ENCODE data around the gene ACAP3. TPM values are rescaled to one million over a fixed set of nuclear protein-coding genes. Genes with fewer than 3 reads are reported as not detected.

ACAP3 gene
- total RNA-seq, 1 donor from 2014 or later, result 106 TPM

- DNase-seq (ENCODE audit: low read depth), result no peak
Observed at GRCh38 chr1:1272341-1273208, 35.2 kb downstream of the ACAP3 start.

- DNase-seq (ENCODE audit: low read depth), result no peak
Observed at GRCh38 chr1:1270813-1271212, 36.9 kb downstream of the ACAP3 start.

GRCh38 chr1:1268284-1268682, 39.4 kb downstream of the ACAP3 start:
- DNase-seq (ENCODE audit: low read depth), result no peak

- DNase-seq (ENCODE audit: low read depth), result no peak
Observed at GRCh38 chr1:1267488-1268283, 40.0 kb downstream of the ACAP3 start.

GRCh38 chr1:1264868-1265272, 42.9 kb downstream of the ACAP3 start:
- DNase-seq (ENCODE audit: low read depth), result peak; percentile 83

- DNase-seq (ENCODE audit: low read depth), result peak; percentile 77
Observed at GRCh38 chr1:1264026-1264425, 43.7 kb downstream of the ACAP3 start.

GRCh38 chr1:1262758-1263157, 45.0 kb downstream of the ACAP3 start:
- no peak for DNase-seq (ENCODE audit: low read depth)

- DNase-seq (ENCODE audit: low read depth), result no peak
Observed at GRCh38 chr1:1262071-1262470, 45.7 kb downstream of the ACAP3 start.

- DNase-seq (ENCODE audit: low read depth), result no peak
Observed at GRCh38 chr1:1260843-1261560, 46.7 kb downstream of the ACAP3 start.

GRCh38 chr1:1259951-1260600, 47.7 kb downstream of the ACAP3 start:
- DNase-seq (ENCODE audit: low read depth), result no peak

GRCh38 chr1:1259540-1259939, 48.2 kb downstream of the ACAP3 start:
- no peak for DNase-seq (ENCODE audit: low read depth)

GRCh38 chr1:1259119-1259488, 48.6 kb downstream of the ACAP3 start:
- no peak for DNase-seq (ENCODE audit: low read depth)

GRCh38 chr1:1256956-1257871, 50.5 kb downstream of the ACAP3 start:
- no peak for DNase-seq (ENCODE audit: low read depth)

- peak; percentile 57 for DNase-seq (ENCODE audit: low read depth)
Observed at GRCh38 chr1:1255611-1256010, 52.1 kb downstream of the ACAP3 start.

- no peak for DNase-seq (ENCODE audit: low read depth)
Observed at GRCh38 chr1:1255078-1255477, 52.7 kb downstream of the ACAP3 start.

GRCh38 chr1:1254667-1254998, 53.1 kb downstream of the ACAP3 start:
- DNase-seq (ENCODE audit: low read depth), result no peak

GRCh38 chr1:1253972-1254666, 53.6 kb downstream of the ACAP3 start:
- no peak for DNase-seq (ENCODE audit: low read depth)

- no peak for DNase-seq (ENCODE audit: low read depth)
Observed at GRCh38 chr1:1253314-1253713, 54.4 kb downstream of the ACAP3 start.

- DNase-seq (ENCODE audit: low read depth), result no peak
Observed at GRCh38 chr1:1250786-1251284, 56.9 kb downstream of the ACAP3 start.

Measured in myocyte (in vitro differentiated cells).